Stimulated activated CD8-positive, alpha-beta memory T cell treated with anti-CD3 and anti-CD28 coated beads, Interleukin-7, amount 100 ng/mL, for 48 hours (primary cell): ENCODE measurements around the gene ACVR1B.
A peak's percentile ranks its signal among the peaks of the same experiment; 100 is the strongest.

Experiments
- DNase-seq, 2 donors: peaks; one replicate each; pipeline ENCODE4 v3.0.0-alpha.2; 2020; ENCODE audit warnings: low read depth in 1 of 2; ENCODE audit errors: extremely low read depth in 1 of 2

ACVR1B gene

DNA sequence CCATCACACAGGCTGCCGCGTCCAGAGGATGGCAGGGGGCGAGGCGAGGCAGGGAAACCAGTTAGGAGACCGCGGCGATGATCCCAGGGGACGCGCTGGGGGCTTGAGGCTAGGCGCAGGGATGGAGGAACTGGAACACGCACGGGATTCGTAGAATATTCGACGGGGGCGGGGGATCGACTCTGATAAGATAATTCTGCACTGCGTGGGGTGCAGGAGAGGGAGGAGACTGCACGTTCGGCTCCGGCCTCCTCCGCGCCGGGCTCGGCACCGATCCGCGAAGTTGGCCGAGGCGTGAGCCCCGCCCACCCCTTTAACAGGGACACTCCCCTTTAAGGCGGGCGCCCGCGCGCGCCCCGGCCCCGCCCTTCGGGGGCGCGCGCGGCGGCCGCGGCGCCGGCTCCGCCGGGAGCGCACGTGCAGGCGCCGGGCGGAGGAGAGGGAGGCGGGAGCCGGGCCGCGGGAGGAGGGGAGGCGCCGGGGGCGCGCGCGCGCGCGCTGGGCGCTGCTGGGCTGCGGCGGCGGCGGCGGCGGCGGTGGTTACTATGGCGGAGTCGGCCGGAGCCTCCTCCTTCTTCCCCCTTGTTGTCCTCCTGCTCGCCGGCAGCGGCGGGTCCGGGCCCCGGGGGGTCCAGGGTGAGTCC lies at the start of gene ACVR1B:
Gene ACVR1B (plus strand): TSS at position 501 of the 644 bp plus-strand sequence. CDS start 45 bp downstream, at position 546.
- peak; percentile 75 to 84 for DNase-seq

DNA sequence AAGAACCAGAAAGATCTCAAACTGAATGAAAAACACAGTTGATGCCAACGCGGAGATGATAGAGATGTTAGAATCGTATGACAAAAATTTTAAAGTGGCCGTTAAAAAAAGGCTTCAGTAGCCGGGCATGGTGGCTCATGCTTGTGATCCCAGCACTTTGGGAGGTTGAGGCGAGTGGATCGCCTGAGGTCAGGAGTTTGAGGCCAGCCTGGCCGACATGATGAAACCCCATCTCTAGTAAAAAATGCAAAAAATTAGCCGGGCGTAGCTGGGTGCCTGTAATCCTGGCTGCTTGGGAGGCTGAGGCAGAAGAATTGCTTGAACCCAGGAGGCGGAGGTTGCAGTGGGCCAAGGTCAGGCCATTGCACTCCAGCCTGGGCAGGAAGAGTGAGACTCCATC lies 49.6 kb upstream of the ACVR1B start:
- no peak for DNase-seq

- DNase-seq, result no peak
Observed at GRCh38 chr12:51904951-51905470, 46.5 kb upstream of the ACVR1B start.

DNA sequence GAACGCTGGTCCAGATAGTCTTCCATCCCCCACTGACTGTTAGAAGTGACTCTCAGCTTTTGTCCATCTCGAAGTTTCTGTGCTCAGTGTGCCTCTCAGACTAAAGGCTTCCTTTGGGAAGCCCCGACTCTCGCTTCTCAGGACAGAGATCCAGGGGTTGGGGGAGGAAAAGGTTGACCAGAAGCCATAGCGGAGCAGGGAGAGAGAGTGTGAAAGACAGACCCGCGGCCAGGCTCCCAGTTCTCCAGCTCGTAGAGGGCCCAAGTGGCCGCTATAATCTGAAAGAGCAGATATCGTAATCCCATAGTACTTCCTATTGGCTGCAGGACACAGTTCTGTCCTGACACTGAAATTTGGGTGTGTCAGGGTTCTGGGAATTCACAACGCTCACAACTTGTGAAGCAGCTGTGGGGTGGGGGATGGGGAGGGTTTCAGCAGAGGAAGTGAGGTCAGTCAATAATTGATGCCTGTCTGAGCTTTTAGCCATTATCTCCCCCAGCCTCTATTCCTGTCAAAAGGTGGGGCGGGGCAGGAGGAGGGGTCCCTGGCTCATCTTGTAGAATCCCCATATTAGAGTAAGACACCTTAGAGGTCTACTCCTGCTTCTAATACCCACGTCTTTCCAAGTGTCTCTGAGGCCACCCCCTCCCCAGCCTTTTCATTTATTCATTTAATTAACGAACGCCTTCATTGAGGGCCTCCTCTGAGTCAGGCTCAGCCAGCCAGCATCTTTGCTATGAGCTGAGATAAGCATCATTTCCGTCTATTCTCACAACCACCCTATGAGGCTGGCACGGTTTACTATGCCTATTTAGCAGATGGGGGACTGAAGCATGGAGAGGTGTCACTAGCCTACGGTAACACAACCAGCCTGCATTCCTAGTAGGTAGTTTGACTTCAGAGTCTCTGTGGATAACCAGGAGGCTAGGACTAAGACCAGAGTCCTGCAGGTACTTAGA lies 45.7 kb upstream of the ACVR1B start:
- DNase-seq, result no peak

DNA sequence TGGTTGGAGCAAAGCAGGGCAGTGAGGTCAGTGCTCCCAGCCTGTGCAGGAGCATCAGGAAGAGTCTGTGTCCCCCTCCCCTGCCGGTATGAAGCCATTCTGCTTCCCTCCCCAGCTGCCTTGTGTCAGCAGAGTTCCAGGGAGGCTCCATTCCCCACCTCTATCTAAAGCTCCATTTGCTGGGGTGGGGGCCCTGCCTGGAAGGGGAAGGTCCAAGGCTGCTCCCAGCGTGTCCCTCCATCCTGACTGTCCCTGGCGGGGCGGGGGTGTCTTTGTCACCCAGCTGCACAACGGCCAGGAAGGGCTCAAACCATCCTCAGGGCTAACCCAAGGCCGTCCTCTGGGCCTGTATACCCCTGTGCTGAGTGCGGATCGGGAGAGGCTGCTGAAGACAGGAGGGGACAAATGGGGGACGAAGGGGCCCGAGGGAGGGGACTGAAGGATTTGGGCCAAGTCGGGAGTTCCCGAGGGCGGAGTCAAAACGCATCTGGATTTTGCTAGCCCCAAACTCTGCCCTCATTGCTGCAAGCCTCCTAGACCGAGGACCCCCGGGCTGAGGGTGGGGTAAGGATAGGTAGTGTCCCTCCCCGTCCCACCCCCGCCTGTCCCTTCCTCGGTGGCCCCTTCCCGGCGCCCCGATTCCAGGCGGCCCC lies 44.9 kb upstream of the ACVR1B start:
- DNase-seq, result no peak

- DNase-seq, result no peak
Observed at GRCh38 chr12:51907083-51907855, 44.2 kb upstream of the ACVR1B start, which contains the start of gene ACVRL1. TSS of gene ACVRL1 (plus strand) at chr12:51907504. CDS start at chr12:51912475, 4,971 bp downstream.

GRCh38 chr12:51907856-51908425 lies 43.6 kb upstream of the ACVR1B start:
- no peak for DNase-seq

- no peak for DNase-seq
Observed at GRCh38 chr12:51908876-51909592, 42.5 kb upstream of the ACVR1B start.

- no peak for DNase-seq
Observed at GRCh38 chr12:51910168-51910567, 41.3 kb upstream of the ACVR1B start.

DNA sequence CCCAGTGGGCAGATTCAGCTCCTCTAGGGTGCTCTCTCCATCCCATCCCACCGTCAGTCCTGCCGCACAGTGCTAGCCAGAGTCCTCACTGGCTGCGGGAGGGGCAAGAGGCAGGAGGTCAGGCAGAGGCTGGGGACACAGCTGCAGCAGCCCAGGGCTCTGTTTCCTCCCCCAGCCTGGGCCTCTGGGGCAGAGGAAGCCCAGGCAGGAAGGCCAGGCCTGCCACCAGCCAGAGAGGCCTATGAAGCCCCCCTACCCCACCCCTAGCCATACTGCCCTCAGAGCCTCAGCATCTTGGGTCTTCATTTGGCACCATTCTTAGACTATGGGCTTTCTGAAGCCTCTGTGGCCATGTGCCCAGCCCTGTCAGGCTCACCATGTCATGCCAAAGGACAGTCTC lies 40.8 kb upstream of the ACVR1B start:
- no peak for DNase-seq

GRCh38 chr12:51911307-51911706 lies 40.2 kb upstream of the ACVR1B start:
- DNase-seq, result no peak

DNA sequence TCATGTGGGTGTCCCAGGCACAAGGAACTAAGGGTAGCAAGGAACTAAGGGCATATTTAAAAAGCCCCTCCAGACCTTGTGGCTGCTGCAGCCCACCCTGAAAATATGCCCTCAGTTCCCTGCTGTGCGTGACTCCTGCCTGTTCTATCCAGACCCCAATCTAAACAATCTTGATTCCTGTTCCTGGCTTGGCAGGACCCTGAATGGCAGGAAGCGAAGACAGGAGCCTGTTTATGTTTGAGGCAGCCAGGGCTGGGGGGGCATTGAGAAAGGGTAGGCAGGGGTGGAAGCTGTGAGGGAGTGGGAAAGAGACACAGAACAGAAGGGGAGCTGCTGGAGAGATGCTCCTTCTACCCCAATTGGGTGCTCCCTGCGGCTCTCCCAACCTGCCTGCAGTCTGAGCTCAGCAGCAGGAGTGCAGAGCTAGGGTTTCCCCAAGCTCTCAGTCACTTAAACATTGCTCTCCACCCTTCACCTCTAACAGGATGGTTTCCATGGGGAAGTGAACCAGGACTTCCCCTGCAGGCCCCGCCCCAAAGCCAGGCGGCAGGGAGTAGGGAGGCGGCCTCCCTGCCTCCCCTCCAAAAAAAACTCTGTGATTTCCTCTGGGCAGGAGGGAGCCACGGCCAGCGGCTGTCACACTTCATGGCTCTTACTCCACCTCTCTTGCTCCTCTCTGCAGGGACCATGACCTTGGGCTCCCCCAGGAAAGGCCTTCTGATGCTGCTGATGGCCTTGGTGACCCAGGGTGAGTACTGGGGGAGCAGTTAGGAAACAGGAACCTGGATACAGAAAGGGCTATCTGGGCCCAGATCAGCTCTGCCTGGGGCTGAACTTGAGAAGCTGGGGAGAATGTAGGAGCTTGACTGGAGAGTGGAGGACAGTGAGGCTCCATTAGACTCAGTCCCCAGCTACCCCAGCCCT lies 39.4 kb upstream of the ACVR1B start:
- no peak for DNase-seq

GRCh38 chr12:51913071-51914033 lies 38.1 kb upstream of the ACVR1B start:
- DNase-seq, result no peak

- DNase-seq, result no peak
Observed at GRCh38 chr12:51914034-51914923, 37.2 kb upstream of the ACVR1B start.

DNA sequence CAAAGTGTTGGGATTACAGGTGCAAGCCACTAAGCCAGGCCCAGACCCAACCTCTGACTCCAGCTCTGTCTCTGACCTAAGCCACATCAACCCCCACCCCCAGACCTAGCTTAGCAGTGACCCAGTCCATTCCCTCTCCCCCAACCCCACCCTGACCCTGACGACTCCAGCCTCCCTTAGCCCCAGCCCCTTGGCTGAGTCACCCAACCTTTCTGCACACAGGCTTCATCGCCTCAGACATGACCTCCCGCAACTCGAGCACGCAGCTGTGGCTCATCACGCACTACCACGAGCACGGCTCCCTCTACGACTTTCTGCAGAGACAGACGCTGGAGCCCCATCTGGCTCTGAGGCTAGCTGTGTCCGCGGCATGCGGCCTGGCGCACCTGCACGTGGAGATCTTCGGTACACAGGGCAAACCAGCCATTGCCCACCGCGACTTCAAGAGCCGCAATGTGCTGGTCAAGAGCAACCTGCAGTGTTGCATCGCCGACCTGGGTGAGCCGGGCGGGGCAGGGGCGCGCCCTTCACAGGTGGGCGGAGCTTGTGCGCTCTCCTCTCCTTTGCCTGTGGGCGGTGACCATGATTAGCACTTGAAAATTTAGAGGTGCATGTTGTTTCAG lies 36.4 kb upstream of the ACVR1B start:
- DNase-seq, result no peak

- no peak for DNase-seq
Observed at GRCh38 chr12:51915951-51916350, 35.5 kb upstream of the ACVR1B start.
